OCI-LY3 (cell line): ENCODE results near the gene FMNL1.

Experiments used
- EZH2phosphoT487 ChIP-seq: fragments of 200-600 bp; shearing (Covaris generic); IDR thresholded peaks from 2 replicates; pipeline ENCODE4 v1.6.1; 2018; ENCODE audit warnings: antibody characterized with exemption, mixed run types, low read depth
- TF ChIP-seq, protein P1 (sequence below): fragments of 200-600, 300-600 bp; sonication (generic); IDR thresholded peaks from 2 replicates; pipeline ENCODE4 v1.5.1; 2014; ENCODE audit warnings: antibody characterized with exemption, low read length, low read depth

- TF ChIP-seq, protein P1, sequence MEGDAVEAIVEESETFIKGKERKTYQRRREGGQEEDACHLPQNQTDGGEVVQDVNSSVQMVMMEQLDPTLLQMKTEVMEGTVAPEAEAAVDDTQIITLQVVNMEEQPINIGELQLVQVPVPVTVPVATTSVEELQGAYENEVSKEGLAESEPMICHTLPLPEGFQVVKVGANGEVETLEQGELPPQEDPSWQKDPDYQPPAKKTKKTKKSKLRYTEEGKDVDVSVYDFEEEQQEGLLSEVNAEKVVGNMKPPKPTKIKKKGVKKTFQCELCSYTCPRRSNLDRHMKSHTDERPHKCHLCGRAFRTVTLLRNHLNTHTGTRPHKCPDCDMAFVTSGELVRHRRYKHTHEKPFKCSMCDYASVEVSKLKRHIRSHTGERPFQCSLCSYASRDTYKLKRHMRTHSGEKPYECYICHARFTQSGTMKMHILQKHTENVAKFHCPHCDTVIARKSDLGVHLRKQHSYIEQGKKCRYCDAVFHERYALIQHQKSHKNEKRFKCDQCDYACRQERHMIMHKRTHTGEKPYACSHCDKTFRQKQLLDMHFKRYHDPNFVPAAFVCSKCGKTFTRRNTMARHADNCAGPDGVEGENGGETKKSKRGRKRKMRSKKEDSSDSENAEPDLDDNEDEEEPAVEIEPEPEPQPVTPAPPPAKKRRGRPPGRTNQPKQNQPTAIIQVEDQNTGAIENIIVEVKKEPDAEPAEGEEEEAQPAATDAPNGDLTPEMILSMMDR, result no peak
- TF ChIP-seq EZH2phosphoT487, result no peak
Observed at GRCh38 chr17:45296003-45296832, 74.5 kb downstream of the FMNL1 start.
